Activated naive CD8-positive, alpha-beta T cell treated with anti-CD3 and anti-CD28 coated beads, Interleukin-2, amount 10 ng/mL, durations not matched to agents 7 days and 5 days (primary cell): ENCODE results near the gene SLC2A13. TPM values are rescaled to one million over a fixed set of nuclear protein-coding genes. Genes with fewer than 3 reads are reported as not detected.

Experiments
- total RNA-seq, 2 experiments: library from RNA; stranded (reverse); gene quantifications; one replicate each; pipeline ENCODE4 v1.2.3, GENCODE V29; 2021

SLC2A13 gene
- total RNA-seq, 2 experiments from 2014 or later: 8.1 to 8.5 TPM

Other genes starting within 250 kb of the SLC2A13 start
- under 1 TPM; 0.40 to 0.64 TPM for gene LRRK2, start 118.9 kb upstream of the SLC2A13 start, total RNA-seq